ENCODE data around the gene FAM133A.

FAM133A gene

GRCh38 chrX:93673869-93674271 lies at the start of gene FAM133A:
FAM133A (plus strand) TSS chrX:93674206; CDS start chrX:93709420, 35,214 bp downstream.
- DNase-seq (ENCODE audit: low spot score), result peak; percentile 43

DNA sequence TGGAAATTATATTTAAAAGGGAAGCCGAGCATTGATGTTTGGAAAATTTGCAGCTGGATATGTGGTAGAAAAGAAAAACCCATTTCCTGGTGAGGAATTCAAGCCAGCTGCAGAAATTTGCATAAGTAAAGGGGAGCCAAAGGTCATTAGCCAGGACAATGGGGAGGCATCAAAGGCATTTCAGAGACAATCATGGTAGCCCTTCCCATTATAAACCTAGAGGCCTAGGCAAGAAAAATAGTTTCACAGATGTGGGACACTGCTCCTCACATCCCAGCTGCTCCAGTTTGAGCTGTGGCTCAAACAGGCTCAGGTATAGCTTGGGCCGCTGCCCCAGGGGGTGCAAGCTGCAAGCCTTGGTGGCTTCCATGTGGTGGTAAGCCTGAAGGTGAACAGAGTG lies 36.4 kb upstream of the FAM133A start:
- DNase-seq (ENCODE audit: low spot score), result no peak

DNA sequence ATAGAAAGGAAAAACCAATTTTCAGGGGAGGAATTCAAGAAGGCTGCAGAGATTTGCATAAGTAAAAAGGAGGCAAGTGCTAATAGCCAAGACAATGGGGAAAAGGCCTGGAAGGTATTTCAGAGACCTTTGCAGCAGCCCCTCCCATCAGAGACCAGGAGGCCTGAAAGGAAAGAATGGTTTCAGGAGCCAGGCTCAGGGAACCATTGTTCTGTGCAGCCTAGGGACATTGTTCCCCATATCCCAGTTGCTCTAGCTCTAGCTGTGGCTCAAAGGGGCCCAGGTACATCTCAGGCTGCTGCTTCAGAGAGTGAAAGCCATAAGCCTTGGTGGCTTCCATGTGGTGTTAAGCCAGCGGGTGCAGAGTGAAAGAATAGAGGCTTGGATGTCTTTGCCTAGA lies 24.6 kb upstream of the FAM133A start:
- no peak for DNase-seq (ENCODE audit: low spot score)

DNA sequence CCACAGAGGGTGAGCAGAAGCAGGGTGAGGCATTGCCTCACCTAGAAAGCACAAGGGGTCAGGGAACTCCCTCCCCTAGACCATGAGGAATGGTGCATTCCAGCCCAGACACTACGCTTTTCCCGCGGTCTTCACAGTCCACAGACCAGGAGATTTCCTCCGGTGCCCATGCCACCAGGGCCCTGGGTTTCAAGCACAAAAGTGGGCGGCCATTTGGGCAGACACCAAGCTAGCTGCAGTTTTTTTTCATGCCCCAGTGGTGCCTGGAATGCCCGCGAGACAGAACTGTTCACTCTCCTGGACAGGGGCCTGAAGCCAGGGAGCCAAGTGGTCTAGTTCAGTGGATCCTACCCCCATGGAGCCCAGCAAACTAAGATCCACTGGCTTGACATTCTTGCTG lies 13.4 kb upstream of the FAM133A start:
- no peak for DNase-seq (ENCODE audit: low spot score)

DNA sequence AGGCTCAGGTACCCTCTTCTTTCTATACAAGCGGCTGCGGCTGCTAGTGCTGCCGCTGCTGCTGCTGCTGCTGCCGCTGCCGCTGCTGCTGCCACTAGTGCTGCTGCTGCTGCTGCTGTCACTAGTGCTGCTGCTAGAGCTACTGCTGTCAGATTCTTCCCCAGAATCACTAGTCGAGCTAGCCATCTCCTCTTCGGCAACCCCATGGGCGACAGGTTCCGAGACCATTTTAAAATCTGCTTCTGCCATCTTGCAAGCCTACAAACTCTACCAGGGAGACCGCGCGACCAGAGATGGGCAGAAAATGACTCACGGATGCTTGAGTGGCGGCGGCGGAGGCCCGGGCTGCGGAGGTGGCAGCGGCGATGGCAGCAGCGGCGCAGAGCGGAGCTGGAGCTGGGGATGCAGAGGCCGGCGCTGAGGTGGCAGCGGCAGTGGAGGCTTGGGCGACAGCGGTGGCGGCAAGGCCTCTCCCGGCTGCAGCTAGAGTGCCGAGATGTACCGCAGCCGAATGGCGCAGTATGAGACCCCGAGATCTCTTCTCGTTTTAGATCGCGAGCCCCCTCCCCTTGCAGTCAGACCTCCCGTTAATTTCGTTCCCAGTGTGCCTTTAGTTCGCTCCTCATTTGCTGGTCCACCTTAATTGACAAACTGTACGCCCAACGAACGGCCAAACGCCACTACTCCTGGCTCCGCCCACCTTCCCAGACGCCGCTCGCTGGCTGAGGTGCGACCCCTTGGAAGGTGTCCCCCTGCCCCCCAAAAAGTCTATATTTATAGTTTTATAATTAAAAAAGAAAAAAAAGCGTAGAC lies 744 bp upstream of the FAM133A start, which contains the start of gene NAP1L3:
Gene NAP1L3, minus strand, starts transcription at position 523 of the 813 bp plus-strand sequence. Its CDS starts 274 bp downstream, at position 249.
- peak; percentile 87 for DNase-seq (ENCODE audit: low spot score)

- DNase-seq (ENCODE audit: low spot score), result no peak
These were observed 22.0 kb downstream of the FAM133A start for GRCh38 chrX:93695981-93696380.

GRCh38 chrX:93703701-93704100 lies 29.7 kb downstream of the FAM133A start:
- no peak for DNase-seq (ENCODE audit: low spot score)

DNA sequence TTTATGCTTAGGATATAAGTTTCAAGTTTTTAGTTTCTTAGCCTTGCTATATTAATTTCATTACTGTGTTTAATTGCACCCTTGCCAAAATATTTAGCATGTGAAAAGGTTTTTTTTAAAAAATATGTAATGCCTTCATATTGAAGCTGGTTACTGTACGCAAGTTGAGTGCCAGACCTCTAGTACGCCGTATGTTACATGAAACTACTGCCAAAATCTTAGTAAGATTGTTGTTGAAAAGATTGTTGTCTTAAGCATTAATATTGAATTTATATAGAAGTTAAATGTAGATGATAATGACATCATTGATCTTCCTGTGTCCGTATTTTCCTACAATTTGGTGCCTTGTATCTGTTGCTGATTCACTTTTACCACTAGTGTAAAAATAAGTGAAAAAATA lies 37.1 kb downstream of the FAM133A start:
- DNase-seq (ENCODE audit: low spot score), result no peak

DNA sequence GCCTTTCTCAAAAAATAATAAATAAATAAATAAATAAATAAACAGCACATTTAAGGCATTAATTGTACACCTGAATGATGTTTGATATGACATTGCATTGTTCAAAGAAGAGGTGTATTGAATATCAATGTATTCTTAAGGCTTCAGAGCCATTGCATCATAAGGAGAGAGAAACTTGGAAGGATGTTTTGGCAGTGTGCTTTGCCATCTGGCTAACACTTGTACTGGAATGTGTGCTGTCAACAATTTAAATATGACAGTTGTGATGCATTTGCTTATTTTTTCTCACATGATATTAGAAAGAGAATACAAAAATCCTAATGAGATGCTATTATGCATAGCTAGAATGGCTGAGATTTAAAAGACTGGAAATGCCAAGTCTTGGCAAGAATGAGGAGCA lies 67.8 kb downstream of the FAM133A start:
- no peak for DNase-seq (ENCODE audit: low spot score)

- no peak for DNase-seq (ENCODE audit: low spot score)
These were observed 86.2 kb downstream of the FAM133A start for GRCh38 chrX:93760163-93760562.
